DMS 273 treated with DMSO at 0.1 percent for 48 hours (cell line): ENCODE results near the gene TMPRSS7.

ENCODE experiments used
- DNase-seq: peaks from one replicate; lab custom pipeline; 2025; lab: John Stamatoyannopoulos, UW

Gene TMPRSS7

GRCh38 chr3:112127522-112128494 lies 93.3 kb downstream of the TMPRSS7 start:
- no peak for DNase-seq

GRCh38 chr3:112128843-112129727 lies 94.5 kb downstream of the TMPRSS7 start:
- no peak for DNase-seq

GRCh38 chr3:112129925-112130637 lies 95.5 kb downstream of the TMPRSS7 start:
- DNase-seq: no peak

- no peak for DNase-seq
These were observed 96.1 kb downstream of the TMPRSS7 start for GRCh38 chr3:112130638-112130993.
